NCI-H1105 treated with DMSO at 0.1 percent for 48 hours (cell line): ENCODE measurements around the gene STX4.
A peak's percentile ranks its signal among the peaks of the same experiment; 100 is the strongest.

Experiments used
- DNase-seq: peaks from one replicate; lab custom pipeline; 2025; lab: John Stamatoyannopoulos, UW

Gene STX4

DNA sequence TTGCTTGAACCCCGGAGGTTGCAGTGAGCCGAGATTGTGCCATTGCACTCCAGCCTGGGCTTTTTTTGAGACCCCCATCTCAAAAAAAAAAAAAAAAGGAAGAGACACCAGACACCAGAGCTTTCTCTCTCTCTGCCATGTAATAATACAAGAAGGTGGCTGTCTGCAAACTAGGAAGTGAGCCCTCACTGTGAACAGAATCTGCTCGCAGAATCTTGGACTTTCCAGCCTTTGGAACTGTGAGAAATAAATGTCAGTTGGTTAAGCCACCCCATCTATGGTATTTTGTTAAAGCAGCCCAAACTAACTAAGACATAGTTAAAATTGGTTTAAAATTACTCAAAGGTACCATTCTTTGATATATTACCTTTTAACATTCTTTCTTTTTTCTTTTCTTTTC lies 12.8 kb upstream of the STX4 start:
- DNase-seq: no peak

GRCh38 chr16:31022544-31023251 lies 10.7 kb upstream of the STX4 start:
- no peak for DNase-seq

DNA sequence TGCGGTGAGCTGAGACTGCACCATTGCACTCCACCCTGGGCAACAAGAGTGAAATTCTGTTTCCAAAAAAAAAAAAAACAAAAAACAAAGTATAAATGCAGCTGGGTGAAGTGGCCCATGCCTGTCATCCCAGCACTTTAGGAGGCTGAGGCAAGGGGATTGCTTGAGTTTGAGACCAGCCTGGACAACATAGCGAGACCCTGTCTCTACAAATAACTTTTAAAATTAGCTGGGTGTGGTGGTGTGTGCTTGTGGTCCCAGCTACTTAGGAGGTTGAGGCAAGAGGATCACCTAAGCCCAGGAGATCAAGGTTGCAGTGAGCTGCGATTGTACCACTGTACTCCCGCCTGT lies 10.1 kb upstream of the STX4 start:
- no peak for DNase-seq

- DNase-seq: no peak
These were observed 9.6 kb upstream of the STX4 start for GRCh38 chr16:31023627-31024226.

DNA sequence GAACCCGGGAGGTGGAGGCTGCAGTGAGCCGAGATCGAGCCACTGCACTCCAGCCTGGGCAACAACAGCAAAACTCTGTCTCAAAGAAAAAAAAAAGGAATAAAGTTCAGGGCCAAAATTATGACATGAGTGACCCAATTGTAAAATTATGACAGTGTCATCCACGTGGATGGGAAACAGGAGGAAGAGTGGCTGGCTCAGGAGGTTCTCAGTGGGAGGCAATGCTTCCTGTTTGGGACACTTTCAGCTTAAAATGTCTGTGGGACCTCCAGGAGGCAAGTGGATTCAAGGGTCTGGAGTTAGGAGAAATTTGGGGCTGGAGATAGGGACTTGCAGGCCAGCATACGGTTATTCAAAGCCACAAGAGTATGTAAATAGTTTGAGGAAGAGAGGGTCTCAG lies 8.0 kb upstream of the STX4 start:
- no peak for DNase-seq

DNA sequence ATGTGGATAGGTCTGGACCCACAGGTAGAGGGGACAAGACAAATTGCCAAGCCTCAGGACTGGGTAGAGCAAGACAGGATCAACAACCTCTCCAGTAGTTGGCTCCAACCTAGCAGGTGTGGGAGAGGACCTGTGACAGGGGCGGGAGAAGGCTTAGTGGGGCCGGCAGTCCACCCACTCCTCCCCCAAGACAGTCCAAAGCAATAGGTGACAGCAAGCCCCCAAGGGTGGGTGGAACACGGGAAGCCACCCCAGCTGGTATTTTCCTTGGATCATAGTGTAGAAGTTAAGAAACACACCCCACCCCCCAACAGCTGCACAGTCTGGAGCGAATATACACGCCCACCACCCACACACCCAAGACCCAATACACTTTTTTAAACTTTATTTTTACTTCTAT lies 4.1 kb upstream of the STX4 start:
- DNase-seq: no peak

DNA sequence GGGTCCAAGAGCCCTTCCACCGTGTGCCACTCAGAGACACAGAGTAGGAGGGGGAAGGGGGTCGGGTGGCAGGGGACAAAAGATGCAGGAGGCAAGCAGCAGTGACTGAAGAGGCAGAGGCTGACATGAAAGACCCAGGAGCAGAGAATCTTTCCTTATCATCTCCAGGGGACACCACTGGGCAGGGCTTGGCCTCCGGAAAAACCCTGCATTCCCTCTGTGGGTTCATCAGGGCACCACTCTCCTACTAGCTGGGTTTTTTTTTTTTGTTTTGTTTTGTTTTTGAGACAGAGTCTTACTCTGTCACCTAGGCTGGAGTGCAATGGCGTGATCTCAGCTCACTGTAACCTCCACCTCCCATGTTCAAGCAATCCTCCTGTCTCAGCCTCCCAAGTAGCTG lies 2.1 kb upstream of the STX4 start:
- DNase-seq: no peak

- peak; percentile 61 for DNase-seq
These were observed 543 bp downstream of the STX4 start for GRCh38 chr16:31033709-31034492.

- no peak for DNase-seq
These were observed 3.3 kb downstream of the STX4 start for GRCh38 chr16:31036691-31037090.

- no peak for DNase-seq
These were observed 5.6 kb downstream of the STX4 start for GRCh38 chr16:31038993-31039392.

GRCh38 chr16:31042866-31043265 lies 9.5 kb downstream of the STX4 start:
- no peak for DNase-seq

DNA sequence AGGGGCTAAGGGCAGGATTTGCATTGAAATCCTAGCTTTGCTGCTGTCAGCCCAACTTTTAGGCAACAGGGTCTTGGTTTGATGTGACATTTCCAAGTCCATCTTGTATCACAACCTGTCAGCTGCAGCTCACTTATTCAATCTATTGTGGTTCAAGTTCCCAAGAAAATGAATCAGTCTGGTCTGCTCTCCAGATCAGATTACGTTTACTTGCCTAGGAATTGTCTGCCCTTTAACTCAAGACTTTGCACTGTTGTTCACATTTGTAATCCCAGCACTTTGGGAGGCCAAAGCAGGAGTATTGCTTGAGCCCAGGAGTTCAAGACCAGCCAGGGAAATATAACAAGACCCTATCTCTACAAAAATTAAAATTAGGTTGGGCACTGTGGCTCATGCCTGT lies 10.0 kb downstream of the STX4 start:
- DNase-seq: no peak

DNA sequence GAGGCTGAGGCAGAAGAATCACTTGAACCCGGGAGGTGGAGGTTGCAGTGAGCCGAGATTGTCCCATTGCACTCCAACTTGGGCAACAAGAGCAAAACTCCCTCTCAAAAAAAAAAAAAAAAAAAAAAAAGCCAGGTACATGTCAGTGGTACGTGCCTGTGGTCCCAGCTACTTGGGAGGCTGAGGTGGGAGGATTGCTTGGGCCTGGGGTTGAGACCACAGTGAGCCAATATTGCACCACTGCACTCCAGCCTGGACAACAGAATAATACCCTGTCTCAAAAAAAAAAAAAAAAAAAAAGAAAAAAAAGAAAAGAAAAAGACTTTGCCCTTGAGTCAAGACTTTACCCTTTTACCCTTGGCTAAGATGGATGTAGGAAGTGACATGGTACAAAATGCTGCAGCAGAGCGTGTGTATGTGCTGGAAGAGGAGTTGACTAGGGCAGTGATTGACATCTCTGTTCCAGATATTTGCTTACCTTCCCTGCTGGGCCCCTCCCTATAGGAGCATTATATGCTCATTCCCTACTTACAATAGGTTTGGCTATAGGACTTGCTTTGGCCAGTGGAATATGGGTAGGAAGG lies 10.6 kb downstream of the STX4 start:
- DNase-seq: no peak

GRCh38 chr16:31050280-31051030 lies 17.1 kb downstream of the STX4 start:
- DNase-seq: no peak

GRCh38 chr16:31052114-31052513 lies 18.8 kb downstream of the STX4 start:
- DNase-seq: no peak

DNA sequence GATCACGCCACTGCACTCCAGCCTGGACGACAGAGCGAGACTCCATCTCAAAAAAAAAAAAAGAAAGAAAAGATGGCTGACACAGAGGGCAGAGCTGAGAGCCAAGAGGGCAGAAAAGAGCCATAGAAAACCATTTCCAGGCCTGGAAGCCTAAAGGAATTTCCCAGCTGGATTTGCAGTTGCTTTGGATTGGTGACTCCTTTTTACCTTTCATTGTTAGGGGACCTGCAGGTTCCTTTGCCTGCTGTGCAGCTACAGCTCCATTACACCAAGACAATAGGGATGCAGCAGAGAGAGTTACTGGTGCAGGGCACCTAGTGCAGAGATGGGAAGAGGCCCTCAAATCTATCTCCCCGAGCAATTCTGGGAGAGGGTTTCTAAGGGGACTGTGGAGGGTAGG lies 22.3 kb downstream of the STX4 start:
- no peak for DNase-seq

DNA sequence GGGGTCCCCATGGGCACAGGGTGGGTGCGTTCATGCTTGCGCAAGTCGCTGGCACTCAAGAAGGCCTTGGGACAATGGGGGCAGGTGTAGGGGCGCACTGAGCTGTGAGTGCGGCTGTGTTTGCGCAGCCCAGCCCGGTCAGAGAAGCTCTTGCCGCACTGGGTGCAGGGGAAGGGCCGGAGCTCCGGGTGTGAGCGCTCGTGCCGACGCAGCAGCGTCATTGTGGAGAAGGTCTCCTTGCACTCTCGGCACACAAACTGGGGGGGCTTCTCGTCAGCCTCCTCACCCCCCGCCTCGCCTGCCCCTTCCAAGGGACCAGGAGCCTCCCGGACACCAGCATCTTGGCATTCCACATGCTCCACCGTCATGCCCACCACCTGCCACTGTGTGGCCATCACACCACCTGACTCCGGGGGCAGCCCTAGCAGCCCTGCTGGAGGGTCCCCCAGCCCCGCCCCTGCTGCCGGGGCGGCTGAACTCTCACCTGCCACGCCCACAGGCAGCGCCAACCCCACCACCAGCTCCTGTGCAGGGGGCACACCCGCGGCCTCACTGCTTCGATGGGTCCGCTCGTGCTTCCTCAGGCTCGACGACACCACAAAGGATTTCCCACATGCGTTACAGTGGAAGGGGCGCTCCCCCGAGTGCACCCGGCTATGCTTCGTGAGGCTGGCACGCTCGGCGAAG lies 27.9 kb downstream of the STX4 start:
- DNase-seq: no peak

DNA sequence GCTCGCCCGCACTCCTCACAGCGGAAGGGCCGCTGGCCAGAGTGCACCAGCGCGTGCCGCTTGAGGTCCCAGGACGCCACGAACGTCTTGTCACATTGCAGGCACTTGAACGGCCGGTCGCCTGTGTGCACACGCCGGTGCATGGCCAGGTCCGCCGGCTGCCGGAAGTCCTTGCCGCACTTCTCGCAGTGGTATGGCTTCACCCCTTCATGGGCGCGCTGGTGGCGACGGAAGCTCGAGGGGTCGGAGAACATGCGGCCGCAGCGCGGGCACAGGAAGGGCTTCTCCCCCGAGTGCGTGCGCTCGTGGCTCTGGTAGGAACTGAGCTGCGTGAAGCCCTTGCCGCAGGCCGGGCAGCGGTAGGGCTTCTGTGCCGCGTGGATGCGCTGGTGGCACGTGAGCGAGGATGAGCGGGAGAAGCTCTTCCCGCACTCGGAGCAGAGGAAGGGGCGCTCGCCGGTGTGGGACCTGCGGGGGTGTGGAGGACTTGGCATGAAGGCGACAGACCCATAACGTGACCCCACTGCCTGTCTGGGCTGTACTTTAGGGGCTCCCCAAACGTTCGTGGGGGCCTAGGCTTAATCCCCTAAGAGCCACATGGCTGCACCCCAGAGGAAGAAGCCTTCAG lies 28.6 kb downstream of the STX4 start:
- no peak for DNase-seq

GRCh38 chr16:31063495-31063842 lies 30.1 kb downstream of the STX4 start:
- DNase-seq: no peak

GRCh38 chr16:31063843-31064611 lies 30.7 kb downstream of the STX4 start:
- no peak for DNase-seq
